Gastroesophageal sphincter (tissue), 3 donors: Measurements from ENCODE around the gene RYR3.

Experiments
- CTCF ChIP-seq, 4 experiments: fragments of 200-600 bp in 2 of 4; fragments of 450-650 bp in 2 of 4; sonication (generic) in 1 of 4; IDR thresholded peaks; one replicate each; pipeline ENCODE4 v1.5.1; 2017 to 2019; ENCODE audit warnings: antibody characterized with exemption in 4 of 4, mild to moderate bottlenecking in 2 of 4, moderate library complexity in 2 of 4
- POLR2AphosphoS5 ChIP-seq: sonication (generic); formaldehyde crosslinking; IDR thresholded peaks from one replicate; pipeline ENCODE4 v1.6.1; 2017; ENCODE audit warnings: antibody characterized with exemption

DNA sequence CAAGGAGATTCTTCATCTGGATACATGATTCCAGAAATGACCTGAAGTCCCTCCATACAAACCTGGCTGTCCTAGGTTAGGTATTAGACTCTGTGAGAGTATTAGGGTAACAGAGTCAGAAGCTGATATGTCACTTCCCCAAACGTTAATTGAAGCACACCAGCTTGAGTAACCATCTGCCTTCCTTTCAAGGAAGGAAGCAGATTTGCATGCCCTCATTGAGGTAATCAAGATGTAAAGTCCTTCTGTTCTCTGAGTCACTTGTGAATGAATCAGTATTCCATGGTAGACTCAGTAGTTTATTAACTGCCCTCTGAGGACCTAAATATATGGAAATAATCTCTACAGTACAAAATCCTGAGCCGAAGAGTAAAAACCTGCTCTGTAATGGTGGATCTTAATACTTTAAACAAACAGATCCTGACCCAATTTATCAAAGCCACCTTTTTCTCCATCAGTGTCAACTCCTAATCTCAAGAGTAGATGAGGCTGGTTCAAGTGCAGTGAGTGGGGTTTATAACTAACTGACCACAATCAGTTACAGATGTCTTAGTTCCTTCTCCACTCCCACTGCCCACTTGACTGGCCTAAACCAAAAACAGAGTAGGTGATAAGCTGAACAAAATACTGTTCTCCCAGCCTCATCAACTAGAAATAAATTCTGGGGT, 411.4 kb downstream of the RYR3 start:
- TF ChIP-seq CTCF (IDR thresholded peaks at IDR 0.05) (no peak), POLR2AphosphoS5 (no peak)
